22Rv1 (cell line): ENCODE data around the gene NOTCH1.

Experiments
- H3K27ac ChIP-seq: fragments of 450-650 bp; 2 replicates; pipeline ENCODE4 v1.5.1; 2017
- CTCF ChIP-seq: fragments of 450-650 bp; IDR thresholded peaks from 2 replicates; pipeline ENCODE4 v1.5.1; 2017; ENCODE audit warnings: mild to moderate bottlenecking
- ZFX ChIP-seq: fragments of 450-650 bp; IDR thresholded peaks from 2 replicates; pipeline ENCODE4 v1.6.1; 2017; ENCODE audit warnings: antibody characterized with exemption, borderline replicate concordance

The NOTCH1 gene

DNA sequence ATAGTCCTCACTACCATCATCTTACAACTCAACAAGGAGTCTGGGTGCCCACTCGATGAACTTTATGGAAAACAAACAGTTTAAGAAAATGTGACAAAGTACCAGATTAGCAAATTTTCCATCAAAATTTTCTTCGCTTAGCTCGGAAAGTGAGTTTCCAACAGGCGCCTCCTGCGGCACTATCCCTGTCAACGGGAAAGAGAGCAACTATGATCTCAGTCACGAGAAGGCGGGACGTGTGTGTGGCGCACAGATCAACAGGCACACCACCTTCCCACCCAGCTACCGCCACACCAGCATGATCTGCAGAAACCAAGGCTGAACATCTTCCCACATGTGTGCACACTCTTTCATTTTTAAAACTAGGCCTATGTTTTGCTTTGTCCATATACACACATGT is 92.5 kb downstream of the NOTCH1 start:
- TF ChIP-seq CTCF (no peak), ZFX (no peak)
- no peak overlapping the region for H3K27ac ChIP-seq

DNA sequence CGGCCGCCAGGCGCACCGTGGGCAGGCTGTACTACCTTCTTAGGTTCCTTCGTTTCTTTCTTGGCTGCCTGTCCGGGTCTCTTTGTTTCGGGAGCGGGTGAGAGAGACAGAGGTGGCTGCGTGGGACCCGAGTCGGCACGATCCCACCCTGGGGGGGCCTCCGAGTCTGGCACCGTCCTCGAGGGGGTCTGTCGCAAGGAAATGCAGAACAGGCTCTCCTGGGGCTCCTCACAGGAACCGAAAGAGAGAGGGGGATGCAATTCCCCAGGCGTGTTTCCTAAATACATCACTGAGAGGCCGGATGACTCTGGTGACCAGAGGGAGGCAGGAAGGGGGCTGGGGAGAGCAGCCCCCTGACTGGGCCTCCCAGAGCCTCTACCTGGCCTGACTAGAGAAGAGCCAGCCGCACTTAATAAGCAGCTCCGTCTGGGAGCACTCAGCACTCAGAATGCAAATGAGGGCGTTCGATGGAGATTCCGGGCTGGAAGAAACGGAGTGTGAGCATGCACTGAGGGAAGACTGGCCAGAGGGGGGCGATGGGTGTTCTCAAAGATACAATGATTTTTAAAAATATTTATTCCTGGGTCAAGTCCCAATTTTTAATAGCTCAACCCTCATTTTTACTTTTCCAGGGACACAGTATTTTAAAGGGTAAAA is 94.5 kb downstream of the NOTCH1 start:
- no peak overlapping the region for H3K27ac ChIP-seq
- TF ChIP-seq ZFX (no peak), CTCF (no peak)

DNA sequence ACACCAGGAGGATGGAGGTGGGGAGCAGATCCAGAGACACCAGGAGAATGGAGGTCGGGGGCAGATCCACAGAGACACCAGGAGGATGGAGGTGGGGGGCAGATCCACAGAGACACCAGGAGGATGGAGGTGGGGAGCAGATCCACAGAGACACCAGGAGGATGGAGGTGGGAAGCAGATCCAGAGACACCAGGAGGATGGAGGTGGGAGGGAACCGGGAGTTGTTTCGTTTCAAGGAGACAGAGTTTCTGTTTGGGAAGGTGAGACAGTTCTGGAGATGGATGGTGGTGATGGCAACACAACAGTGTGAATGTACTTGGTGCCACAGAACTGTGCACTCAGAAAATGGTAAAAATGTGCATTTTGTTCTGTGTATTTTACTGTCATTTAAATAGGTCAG is 97.2 kb downstream of the NOTCH1 start:
- TF ChIP-seq ZFX (no peak), CTCF (no peak)
- no peak overlapping the region for H3K27ac ChIP-seq

GRCh38 chr9:136447173-136447778 is 98.6 kb downstream of the NOTCH1 start:
- TF ChIP-seq ZFX (no peak), CTCF (no peak)

DNA sequence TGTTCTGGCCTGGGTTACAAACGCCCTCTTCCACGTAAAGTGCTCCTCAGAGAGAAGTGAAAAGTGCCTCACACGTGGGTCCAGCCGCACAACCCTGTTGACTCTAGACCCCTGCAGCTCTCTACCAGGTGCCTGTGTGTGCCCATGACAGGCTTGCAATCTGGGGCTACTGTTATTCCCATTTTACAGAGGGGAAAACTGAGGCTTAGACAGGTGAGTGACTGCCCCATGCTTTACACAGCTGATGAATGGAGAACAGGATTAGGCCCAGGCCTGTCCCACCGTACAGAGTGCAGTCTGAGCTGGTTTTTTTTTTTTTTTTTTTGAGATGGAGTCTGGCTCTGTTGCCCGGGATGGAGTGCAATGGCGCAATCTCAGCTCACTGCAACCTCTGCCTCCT is 100.0 kb downstream of the NOTCH1 start:
- TF ChIP-seq ZFX (no peak), CTCF (no peak)
- H3K27ac ChIP-seq: no peak overlapping the region

More at GRCh38 chr9:136447173-136447778, 98.6 kb downstream of the NOTCH1 start:
- H3K27ac ChIP-seq: no peak overlapping the region
